ENCODE data around the gene CTDSPL. TPM values are rescaled to one million over a fixed set of nuclear protein-coding genes. Genes with fewer than 3 reads are reported as not detected.
A peak's percentile ranks its signal among the peaks of the same experiment; 100 is the strongest.

Gene CTDSPL
- total and polyA plus RNA-seq, 2 of the 13 experiments (the other 11 are each of a cell fraction or from before 2014, with no cell fraction given): 26.1 to 142 TPM

- WGBS (ENCODE audit: low lambda C conversion rate): 0% methylated on average over 4 of the region's 7 CpGs
- H3K27ac ChIP-seq (ENCODE audit: extremely low read length, insufficient read depth, low read length): peak overlapping the region; percentile 76
- peaks cover 67% of the 10 kb centered on the region for H3K4me1 ChIP-seq (ENCODE audit: insufficient read depth, low read length)
- peak; percentile 77 for FAIRE-seq
- intact Hi-C loops (cut with micrococcal nuclease; ENCODE audit: unreplicated experiment) (loop anchor here (1.0 kb wide), 2 partner anchors 29 to 148 kb away; no protein-coding TSS in a partner anchor), in situ Hi-C loops (cut with HindIII; ENCODE audit: extremely low pct_ligation_motif_present, low pct_unique_long_range_greater_than_20kb) (loop anchor here (5.0 kb wide), 1 partner anchor 146 kb away; no protein-coding TSS in a partner anchor)
- peak overlapping the region; percentile 43 to 77 (median 59) for H3K4me3 ChIP-seq (replicated peaks in 1 of 3; ENCODE audit: insufficient read depth in 1 of 3, low read depth in 2 of 3, low read length in 3 of 3)
- BruUV-seq (replicated peaks): no TSS peak
- CTCF ChIA-PET (ENCODE audit: low intra/inter-chr PET ratio, low total read pairs): interaction anchor here (1.0 to 2.1 kb wide), 3 partner anchors 29 to 277 kb away, joined by 3 to 21 read pairs (median 4); no protein-coding TSS in a partner anchor
- H4K20me1 ChIP-seq (ENCODE audit: insufficient read depth, low read length): no peaks in the 10 kb centered on the region
- peaks cover 0 to 14% of the 10 kb centered on the region in 2 experiments; a peak in 2 of 5 replicates for H3K27me3 ChIP-seq (ENCODE audit: control insufficient read depth in 1 of 2, insufficient read depth in 2 of 2, low read length in 2 of 2)
- peak; percentile 59 for DNase-seq (ENCODE audit: low spot score)
- peak overlapping the region; percentile 70 for H2AFZ ChIP-seq (ENCODE audit: low read length)
- no peaks in the 10 kb centered on the region for H3K79me2 ChIP-seq (ENCODE audit: insufficient read depth, low read length)
- POLR2A ChIA-PET: interaction anchor here (0.7 to 1.7 kb wide), 7 partner anchors 17 to 493 kb away, joined by 3 to 6 read pairs (median 4); partner anchors contain the start of genes ACAA1 and EXOG
- H3K36me3 ChIP-seq (replicated peaks in 1 of 2; ENCODE audit: control insufficient read depth in 1 of 2, insufficient read depth in 2 of 2, low read length in 2 of 2): no peaks in the 10 kb centered on the region; a peak in 1 of 5 replicates
- peak overlapping the region; percentile 97 for H3K4me2 ChIP-seq (ENCODE audit: low read depth, low read length)
- peak; percentile 65 for ATAC-seq
- H3K9me3 ChIP-seq (ENCODE audit: low read length): no peaks in the 10 kb centered on the region
- peak overlapping the region; percentile 72; the same call in 1 of the 2 replicates for H3K9ac ChIP-seq (ENCODE audit: insufficient read depth, low read depth, low read length)
- TF ChIP-seq MXI1 (IDR thresholded peaks at IDR 0.05; ENCODE audit: borderline replicate concordance, low read depth, low read length) (peak; percentile 26; the same call in 1 of the 3 replicates), NFKB2 (CRISPR knock-in tag; IDR thresholded peaks at IDR 0.05; ENCODE audit: borderline replicate concordance) (0 out of 2 replicates have a peak, but pooled peaks have one; percentile 31), ZNF326 (CRISPR knock-in tag; IDR thresholded peaks at IDR 0.05; ENCODE audit: borderline replicate concordance) (no peak), ZBTB25 (CRISPR knock-in tag; IDR thresholded peaks at IDR 0.05) (0 out of 2 replicates have a peak, but pooled peaks have one; percentile 26), ZNF431 (CRISPR knock-in tag; IDR thresholded peaks at IDR 0.05; ENCODE audit: borderline replicate concordance, low read depth) (0 out of 2 replicates have a peak, but pooled peaks have one; percentile 11), NFYB (CRISPR knock-in tag; IDR thresholded peaks at IDR 0.05) (no peak), AKNA (CRISPR knock-in tag; IDR thresholded peaks at IDR 0.05; ENCODE audit: borderline replicate concordance) (no peak), ZBTB7A (CRISPR knock-in tag; IDR thresholded peaks at IDR 0.05) (peak; percentile 77; the same call in 1 of the 2 replicates), ZNF878 (CRISPR knock-in tag; IDR thresholded peaks at IDR 0.05) (peak; percentile 75; the same call in 1 of the 2 replicates), RCOR2 (CRISPR knock-in tag; IDR thresholded peaks at IDR 0.05) (0 out of 2 replicates have a peak, but pooled peaks have one; percentile 45), IRF9 (CRISPR knock-in tag; IDR thresholded peaks at IDR 0.05; ENCODE audit: borderline replicate concordance) (0 out of 2 replicates have a peak, but pooled peaks have one; percentile 41), SATB2 (CRISPR knock-in tag; IDR thresholded peaks at IDR 0.05) (no peak), HOXA9 (CRISPR knock-in tag; IDR thresholded peaks at IDR 0.05; ENCODE audit: borderline replicate concordance) (no peak), ATF5 (CRISPR knock-in tag; IDR thresholded peaks at IDR 0.05; ENCODE audit: low read depth) (no peak), ISL2 (CRISPR knock-in tag; IDR thresholded peaks at IDR 0.05) (no peak), ZNF33A (CRISPR knock-in tag; IDR thresholded peaks at IDR 0.05; ENCODE audit: borderline replicate concordance) (no peak)
Observed at GRCh38 chr3:38003371-38003816, 141.7 kb downstream of the CTDSPL start.

Data from HepG2 (cell line).